Loucy (cell line): Measurements from ENCODE around the gene FAR2.
"Not testable (repeated sequence)": the region's sequence is repeated elsewhere in the genome, so short reads cannot be mapped to it uniquely, and the experiment has no call there.

Experiments
- H2AFZ ChIP-seq: fragments of 200-600 bp; sonication (generic); 2 replicates; pipeline ENCODE4 v1.6.0; 2016; ENCODE audit warnings: antibody characterized with exemption, mild to moderate bottlenecking, low read length, moderate library complexity
- H3F3A ChIP-seq: fragments of 200-600 bp; 2 replicates; pipeline ENCODE4 v1.6.0; 2016; ENCODE audit warnings: antibody characterized with exemption, low read depth, mild to moderate bottlenecking
- H3K27me3 ChIP-seq: fragments of 200-600 bp; sonication (generic); 2 replicates; pipeline ENCODE4 v1.6.1; 2014; ENCODE audit warnings: low read length, mild to moderate bottlenecking; ENCODE audit not compliant: insufficient read depth, poor library complexity, severe bottlenecking
- H3K36me3 ChIP-seq: fragments of 200-600 bp; sonication (generic); 2 replicates; pipeline ENCODE4 v1.6.1; 2016; ENCODE audit warnings: low read length; ENCODE audit not compliant: insufficient read depth
- H3K4me1 ChIP-seq: fragments of 200-600 bp; sonication (generic); 2 replicates; pipeline ENCODE4 v1.5.1; 2014; ENCODE audit warnings: low read length, mild to moderate bottlenecking; ENCODE audit not compliant: insufficient read depth, poor library complexity, severe bottlenecking
- H3K4me2 ChIP-seq: fragments of 200-600 bp; sonication (generic); 2 replicates; pipeline ENCODE4 v1.6.0; 2014; ENCODE audit warnings: antibody characterized with exemption, low read length, low read depth, mild to moderate bottlenecking; ENCODE audit not compliant: poor library complexity, severe bottlenecking
- H3K4me3 ChIP-seq: fragments of 200-600 bp; sonication (generic); 2 replicates; pipeline ENCODE4 v1.5.1; 2014; ENCODE audit warnings: low read length, mild to moderate bottlenecking, mixed read lengths; ENCODE audit not compliant: poor library complexity, severe bottlenecking
- H3K79me2 ChIP-seq: fragments of 200-600 bp; sonication (generic); 2 replicates; pipeline ENCODE4 v1.6.1; 2014; ENCODE audit warnings: low read length; ENCODE audit not compliant: insufficient read depth
- H3K9ac ChIP-seq: fragments of 200-600 bp; sonication (generic); 2 replicates; pipeline ENCODE4 v1.6.0; 2014; ENCODE audit warnings: mild to moderate bottlenecking, low read depth, low read length, moderate library complexity; ENCODE audit not compliant: poor library complexity, severe bottlenecking
- H3K9me2 ChIP-seq: fragments of 200-600 bp; sonication (generic); replicated peaks from 2 replicates; pipeline ENCODE4 v1.6.1; 2016; ENCODE audit warnings: low read depth, low read length, mixed read lengths
- H3K9me3 ChIP-seq: fragments of 200-600 bp; sonication (generic); 2 replicates; pipeline ENCODE4 v1.6.1; 2014; ENCODE audit warnings: mild to moderate bottlenecking, antibody characterized with exemption, low read length, low read depth; ENCODE audit not compliant: insufficient read depth
- H4K20me1 ChIP-seq: fragments of 200-600 bp; sonication (generic); 2 replicates; pipeline ENCODE4 v1.6.0; 2014; ENCODE audit warnings: antibody characterized with exemption, low read length, mild to moderate bottlenecking; ENCODE audit not compliant: insufficient read depth, poor library complexity, severe bottlenecking
- CTCF ChIP-seq: fragments of 200-600 bp; sonication (generic); conservative IDR thresholded peaks from 2 replicates; pipeline ENCODE4 v1.5.1; 2014; ENCODE audit warnings: mild to moderate bottlenecking, antibody characterized with exemption, low read length

The FAR2 gene

DNA sequence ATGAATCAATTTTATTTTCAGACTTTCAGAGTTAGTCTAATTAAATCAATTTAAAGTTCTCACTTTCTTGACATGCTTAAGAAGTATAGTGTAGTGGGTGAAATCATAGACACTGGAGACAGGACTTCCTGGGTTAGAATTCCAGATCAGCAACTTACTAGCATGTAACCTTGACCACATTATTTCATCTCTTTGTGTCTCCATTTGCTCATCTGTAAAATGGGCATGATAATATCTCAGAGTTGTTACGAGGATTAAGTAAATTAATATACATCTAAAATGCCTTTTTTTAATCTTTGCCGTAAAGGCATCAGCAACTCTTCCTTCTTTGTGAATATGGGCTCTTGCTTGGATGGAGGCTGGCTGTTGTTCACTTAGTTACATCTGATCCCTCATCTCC lies 233.2 kb downstream of the FAR2 start:
- Histone ChIP-seq H3K4me3 (no peak overlapping the region), H3F3A (no peaks in the 10 kb centered on the region), H3K27me3 (peaks cover 8% of the 10 kb centered on the region), H3K4me1 (peaks cover 28% of the 10 kb centered on the region), H3K9me2 (no peaks in the 10 kb centered on the region), H3K36me3 (no peaks in the 10 kb centered on the region), H3K4me2 (no peak overlapping the region), H3K9me3 (no peaks in the 10 kb centered on the region), H4K20me1 (peaks cover 30% of the 10 kb centered on the region), H2AFZ (no peak overlapping the region), H3K9ac (no peak overlapping the region), H3K79me2 (peaks cover 36% of the 10 kb centered on the region)
- TF ChIP-seq CTCF = no peak

DNA sequence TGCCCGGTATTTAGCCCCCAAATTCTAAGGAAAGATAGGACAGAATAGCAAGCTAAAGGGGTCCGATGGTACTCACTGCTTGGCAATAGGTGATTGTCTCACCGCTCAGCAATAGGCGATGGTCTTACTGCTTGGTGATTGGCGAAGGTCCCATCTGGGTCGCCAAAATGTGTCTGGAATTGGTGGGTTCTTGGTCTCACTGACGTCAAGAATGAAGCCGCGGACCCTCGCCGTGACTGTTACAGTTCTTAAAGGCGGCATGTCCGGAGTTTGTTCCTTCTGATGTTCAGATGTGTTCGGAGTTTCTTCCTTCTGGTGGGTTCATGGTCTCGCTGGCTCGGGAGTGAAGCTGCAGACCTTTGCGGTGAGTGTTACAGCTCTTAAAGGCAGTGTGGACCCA lies 236.1 kb downstream of the FAR2 start:
- not testable (repeated sequence) for H3K9me3 ChIP-seq, H3K27me3 ChIP-seq, H3K9me2 ChIP-seq, H3K36me3 ChIP-seq, H3K79me2 ChIP-seq, H2AFZ ChIP-seq, H3K9ac ChIP-seq, H3K4me3 ChIP-seq, H4K20me1 ChIP-seq, H3F3A ChIP-seq, H3K4me2 ChIP-seq, H3K4me1 ChIP-seq
